Natural killer cell (primary cell): Measurements from ENCODE around the gene METAP1D. TPM values are rescaled to one million over a fixed set of nuclear protein-coding genes. Genes with fewer than 3 reads are reported as not detected.
"Not testable (repeated sequence)": the region's sequence is repeated elsewhere in the genome, so short reads cannot be mapped to it uniquely, and the experiment has no call there.

Experiments
- ATAC-seq, 3 donors: fragments of 150-1000 bp in 2 of 3; fragments of 200-7000 bp in 1 of 3; cut with Tn5 transposase; 1 replicate in 1 of 3; 2 replicates in 2 of 3; pipeline ENCODE4 v1.10.0; 2021; ENCODE audit warnings: mild to moderate bottlenecking in 2 of 3, moderate library complexity in 2 of 3
- DNase-seq, 2 donors: peaks; one replicate each; pipeline versions ENCODE4 v3.0.0 to v3.0.0-alpha.2; 2013 to 2021; ENCODE audit warnings: mixed read lengths in 1 of 2
- H3K27ac ChIP-seq: one replicate; pipeline ENCODE4 v1.5.1; 2013; ENCODE audit warnings: mild to moderate bottlenecking, low read length
- H3K27me3 ChIP-seq: one replicate; pipeline ENCODE4 v1.6.1; 2013; ENCODE audit warnings: low read length; ENCODE audit not compliant: control insufficient read depth, insufficient read depth
- H3K36me3 ChIP-seq: one replicate; pipeline ENCODE4 v1.6.1; 2013; ENCODE audit warnings: low read length; ENCODE audit not compliant: control insufficient read depth, insufficient read depth
- H3K4me1 ChIP-seq: one replicate; pipeline ENCODE4 v1.6.1; 2013; ENCODE audit warnings: low read length; ENCODE audit not compliant: control insufficient read depth, insufficient read depth
- H3K4me3 ChIP-seq: one replicate; pipeline ENCODE4 v1.5.1; 2013; ENCODE audit warnings: low read length
- H3K9me3 ChIP-seq: one replicate; pipeline ENCODE4 v1.6.1; 2013; ENCODE audit warnings: low read length; ENCODE audit not compliant: control insufficient read depth, insufficient read depth
- H3K27ac Mint-ChIP-seq, 2 donors: one replicate each; pipeline ENCODE4 v1.8.0; 2022; ENCODE audit warnings: mild to moderate bottlenecking in 2 of 2, mixed read lengths in 2 of 2, moderate library complexity in 1 of 2
- H3K27me3 Mint-ChIP-seq, 2 donors: one replicate each; pipeline ENCODE4 v1.8.0; 2022; ENCODE audit warnings: low read depth in 2 of 2, mixed read lengths in 2 of 2
- H3K36me3 Mint-ChIP-seq: one replicate; pipeline ENCODE4 v1.8.0; 2022; ENCODE audit warnings: mixed read lengths
- H3K4me1 Mint-ChIP-seq, 2 donors: one replicate each; pipeline ENCODE4 v1.8.0; 2022; ENCODE audit warnings: mixed read lengths in 2 of 2
- H3K4me3 Mint-ChIP-seq: one replicate; pipeline ENCODE4 v1.8.0; 2022; ENCODE audit warnings: mild to moderate bottlenecking, moderate library complexity, mixed read lengths
- H3K9me3 Mint-ChIP-seq, 2 donors: one replicate each; pipeline ENCODE4 v1.8.0; 2022; ENCODE audit warnings: mixed read lengths in 2 of 2
- CTCF ChIP-seq: fragments of 200-600 bp; IDR thresholded peaks from one replicate; pipeline ENCODE4 v1.8.0; 2022; ENCODE audit warnings: antibody characterized with exemption
- WGBS: methylation state at CpG from one replicate; pipeline ENCODE4 v1.1.7; 2013; ENCODE audit warnings: missing lambda C conversion rate; ENCODE audit not compliant: insufficient coverage; 5-methylcytosine and 5-hydroxymethylcytosine counted together
- intact Hi-C: fragments of 100-400 bp; cut with micrococcal nuclease; formaldehyde crosslinking; loops from one replicate; pipeline ENCODE4 v1.14.2; 2022
- total RNA-seq, 4 donors: library from RNA; stranded (reverse); fragments of 120-200 nt in 1 of 4; gene quantifications; one replicate each; pipeline versions ENCODE4 v1.2.3 to v1.2.4, GENCODE V29; 2013 to 2022

The METAP1D gene
- total RNA-seq, 3 donors from 2014 or later (not counting 1 experiment from before 2014, with no cell fraction given), result 2.8 to 3.4 (median 3.2) TPM

DNA sequence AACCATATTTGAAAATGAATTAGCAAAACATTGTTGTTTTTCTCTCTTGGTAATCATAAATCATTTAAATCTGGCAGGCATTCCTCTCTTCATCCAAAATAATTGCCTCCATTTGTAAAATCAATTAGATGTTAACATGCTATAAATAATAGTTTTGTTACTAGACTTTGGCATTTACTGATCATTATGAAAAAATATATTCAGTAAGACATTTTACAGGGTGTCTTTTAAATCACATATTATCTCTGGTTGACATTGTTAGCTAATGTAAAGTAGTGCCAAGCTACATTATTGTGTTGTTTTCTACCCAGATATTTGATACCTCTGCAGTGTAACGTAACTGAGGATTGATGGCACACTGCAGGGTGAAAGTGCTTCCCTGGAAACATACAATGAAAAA lies 53.7 kb downstream of the METAP1D start:
- no peak overlapping the region for H3K4me3 Mint-ChIP-seq
- Histone ChIP-seq H3K4me3 (no peak overlapping the region), H3K27ac (no peak overlapping the region), H3K36me3 (no peaks in the 10 kb centered on the region), H3K9me3 (no peaks in the 10 kb centered on the region), H3K27me3 (no peaks in the 10 kb centered on the region), H3K4me1 (no peaks in the 10 kb centered on the region)
- no peak for TF ChIP-seq CTCF
- ATAC-seq (no peak), DNase-seq (no peak)
- H3K4me1 Mint-ChIP-seq, result no peaks in the 10 kb centered on the region
- peaks cover 0 to 6% of the 10 kb centered on the region in 2 donors for H3K27me3 Mint-ChIP-seq
- intact Hi-C loops, result no loop called here
- WGBS, result 100% methylated on average over 1 of the region's 1 CpG
- H3K9me3 Mint-ChIP-seq, result no peaks in the 10 kb centered on the region
- H3K27ac Mint-ChIP-seq, result no peak overlapping the region
- H3K36me3 Mint-ChIP-seq, result no peaks in the 10 kb centered on the region

DNA sequence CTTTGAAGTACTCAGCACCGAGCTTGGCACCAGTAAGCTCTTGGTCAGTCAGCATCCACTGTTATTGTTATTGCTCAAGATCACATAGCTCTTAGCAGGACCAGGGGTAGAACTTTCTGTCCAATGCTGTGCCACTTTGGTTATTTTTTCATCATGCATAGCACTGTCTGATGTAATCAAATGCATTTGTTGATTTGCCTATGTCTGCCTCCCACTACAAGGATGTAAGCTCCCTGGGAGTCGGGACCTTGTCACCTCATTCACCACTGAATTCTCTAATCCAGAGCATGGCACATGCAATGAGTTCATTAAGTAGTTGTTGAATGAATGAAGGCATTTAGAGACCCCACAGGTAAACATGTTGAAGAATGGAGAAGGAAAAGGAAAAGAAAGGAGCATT lies 56.5 kb downstream of the METAP1D start:
- Histone ChIP-seq H3K4me1 (no peaks in the 10 kb centered on the region), H3K27ac (no peak overlapping the region), H3K9me3 (no peaks in the 10 kb centered on the region), H3K4me3 (no peak overlapping the region), H3K36me3 (no peaks in the 10 kb centered on the region), H3K27me3 (no peaks in the 10 kb centered on the region)
- H3K27me3 Mint-ChIP-seq, result peaks cover 3 to 8% of the 10 kb centered on the region in 2 donors
- no peaks in the 10 kb centered on the region for H3K4me1 Mint-ChIP-seq
- TF ChIP-seq CTCF, result no peak
- H3K4me3 Mint-ChIP-seq, result no peak overlapping the region
- no peaks in the 10 kb centered on the region for H3K9me3 Mint-ChIP-seq
- intact Hi-C loops, result no loop called here
- no peaks in the 10 kb centered on the region for H3K36me3 Mint-ChIP-seq
- DNase-seq (no peak), ATAC-seq (no peak)
- WGBS, result 89% methylated on average over 1 of the region's 2 CpGs
- H3K27ac Mint-ChIP-seq, result no peak overlapping the region

GRCh38 chr2:172058660-172059059 lies 58.9 kb downstream of the METAP1D start:
- Mint-ChIP-seq H3K36me3 (no peaks in the 10 kb centered on the region), H3K9me3 (no peaks in the 10 kb centered on the region), H3K27ac (no peak overlapping the region), H3K4me1 (no peaks in the 10 kb centered on the region), H3K4me3 (no peak overlapping the region), H3K27me3 (peaks cover 3 to 15% of the 10 kb centered on the region in 2 donors)
- H3K36me3 ChIP-seq, result no peaks in the 10 kb centered on the region
- no peaks in the 10 kb centered on the region for H3K27me3 ChIP-seq
- H3K4me1 ChIP-seq, result no peaks in the 10 kb centered on the region
- WGBS, result 94% methylated on average over 5 of the region's 5 CpGs
- H3K27ac ChIP-seq, result no peak overlapping the region
- no peaks in the 10 kb centered on the region for H3K9me3 ChIP-seq
- intact Hi-C loops, result no loop called here
- H3K4me3 ChIP-seq, result no peak overlapping the region
- no peak for TF ChIP-seq CTCF
- DNase-seq (no peak), ATAC-seq (no peak)

DNA sequence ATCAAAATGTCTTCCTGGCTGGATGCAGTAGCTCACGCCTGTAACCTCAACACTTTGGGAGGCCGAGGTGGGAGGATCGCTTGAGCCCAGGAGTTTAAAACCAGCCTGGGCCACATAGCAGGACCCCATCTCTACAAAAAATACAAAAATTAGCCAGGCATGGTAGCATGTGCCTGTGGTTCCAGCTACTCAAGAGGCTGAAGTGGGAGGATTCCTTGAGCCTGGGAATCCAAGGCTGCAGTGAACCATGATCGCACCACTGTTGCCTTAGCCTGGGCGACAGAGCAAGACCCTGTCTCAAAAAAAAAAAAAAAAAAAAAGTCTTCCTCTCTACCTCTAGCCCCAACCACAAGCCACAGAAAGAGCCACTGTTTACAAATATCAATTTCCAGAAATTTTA lies 60.4 kb downstream of the METAP1D start:
- H3K36me3 ChIP-seq, DNase-seq, H3K4me1 Mint-ChIP-seq, ATAC-seq, H3K4me3 ChIP-seq, H3K27me3 ChIP-seq, H3K9me3 Mint-ChIP-seq, H3K27ac ChIP-seq, H3K27ac Mint-ChIP-seq, H3K9me3 ChIP-seq, H3K4me1 ChIP-seq, H3K36me3 Mint-ChIP-seq, H3K4me3 Mint-ChIP-seq, intact Hi-C loops: not testable (repeated sequence)
- peaks cover 3 to 15% of the 10 kb centered on the region in 2 donors for H3K27me3 Mint-ChIP-seq
- WGBS, result 94% methylated on average over 4 of the region's 5 CpGs
